Esophagus (tissue), 2 donors: Measurements from ENCODE around the gene TTC1. TPM values are rescaled to one million over a fixed set of nuclear protein-coding genes. Genes with fewer than 3 reads are reported as not detected.

Experiments used
- H3K27ac ChIP-seq, 2 donors: one replicate each; pipeline ENCODE4 v1.5.1; 2013; ENCODE audit warnings: low read depth in 2 of 2, mild to moderate bottlenecking in 2 of 2, inconsistent platforms in 1 of 2, low read length in 1 of 2, moderate library complexity in 1 of 2
- H3K27me3 ChIP-seq, 2 donors: one replicate each; pipeline ENCODE4 v1.6.1; 2013; ENCODE audit warnings: low read length in 2 of 2, control low read depth in 1 of 2, mild to moderate bottlenecking in 1 of 2; ENCODE audit not compliant: insufficient read depth in 2 of 2, control insufficient read depth in 1 of 2
- H3K36me3 ChIP-seq, 2 donors: one replicate each; pipeline ENCODE4 v1.6.1; 2013; ENCODE audit warnings: low read length in 1 of 2; ENCODE audit not compliant: control insufficient read depth in 2 of 2, insufficient read depth in 2 of 2
- H3K4me1 ChIP-seq, 2 donors: one replicate each; pipeline ENCODE4 v1.6.1; 2013; ENCODE audit warnings: low read length in 1 of 2; ENCODE audit not compliant: control insufficient read depth in 2 of 2, insufficient read depth in 2 of 2
- H3K4me3 ChIP-seq, 2 donors: one replicate each; pipeline ENCODE4 v1.5.1; 2013; ENCODE audit warnings: low read length in 2 of 2, mild to moderate bottlenecking in 2 of 2, low read depth in 1 of 2, moderate library complexity in 1 of 2
- H3K9me3 ChIP-seq, 2 donors: one replicate each; pipeline ENCODE4 v1.6.1; 2013; ENCODE audit warnings: mild to moderate bottlenecking in 2 of 2, low read depth in 1 of 2, low read length in 1 of 2, moderate library complexity in 1 of 2; ENCODE audit not compliant: control insufficient read depth in 2 of 2, insufficient read depth in 1 of 2
- WGBS, 2 donors: extraction: QIAGEN DNeasy Blood & Tissue Kit; methylation state at CpG; one replicate each; pipeline ENCODE4 v1.1.7; 2013; 5-methylcytosine and 5-hydroxymethylcytosine counted together
- polyA plus RNA-seq, 2 donors: library from polyadenylated mRNA; stranded (reverse); fragments of 200-250 nt; gene quantifications; one replicate each; pipeline ENCODE4 v1.2.3, GENCODE V29; 2013
- donor health status: healthy with polysubstance abuse.
- donor health status: Bipolar disorder and iron deficiency.

Gene TTC1
- polyA plus RNA-seq, 2 donors = 16.7 to 32.9 TPM

GRCh38 chr5:160036243-160036642 lies 27.3 kb downstream of the TTC1 start:
- no peaks in the 10 kb centered on the region for H3K9me3 ChIP-seq
- H3K36me3 ChIP-seq = peaks cover 0 to 3% of the 10 kb centered on the region in 2 donors
- WGBS, 2 donors = 92 to 100% methylated on average over 1 of the region's 1 CpG
- H3K27ac ChIP-seq = no peak overlapping the region
- no peaks in the 10 kb centered on the region for H3K4me1 ChIP-seq
- H3K27me3 ChIP-seq = no peaks in the 10 kb centered on the region
- no peak overlapping the region for H3K4me3 ChIP-seq

GRCh38 chr5:160036884-160037283 lies 27.9 kb downstream of the TTC1 start:
- Histone ChIP-seq H3K4me3 (no peak overlapping the region), H3K9me3 (no peaks in the 10 kb centered on the region), H3K27me3 (no peaks in the 10 kb centered on the region), H3K27ac (no peak overlapping the region), H3K4me1 (no peaks in the 10 kb centered on the region), H3K36me3 (peaks cover 0 to 3% of the 10 kb centered on the region in 2 donors)

GRCh38 chr5:160039810-160040470 lies 31.0 kb downstream of the TTC1 start:
- Histone ChIP-seq H3K27me3 (no peaks in the 10 kb centered on the region), H3K4me1 (no peaks in the 10 kb centered on the region), H3K4me3 (no peak overlapping the region), H3K27ac (no peak overlapping the region), H3K36me3 (peaks cover 0 to 3% of the 10 kb centered on the region in 2 donors), H3K9me3 (no peaks in the 10 kb centered on the region)
- 54 to 55% methylated on average over 2 of the region's 2 CpGs for WGBS, 2 donors

GRCh38 chr5:160040471-160040835 lies 31.5 kb downstream of the TTC1 start:
- Histone ChIP-seq H3K36me3 (peaks cover 0 to 3% of the 10 kb centered on the region in 2 donors), H3K27ac (no peak overlapping the region), H3K4me3 (no peak overlapping the region), H3K27me3 (no peaks in the 10 kb centered on the region), H3K4me1 (no peaks in the 10 kb centered on the region), H3K9me3 (no peaks in the 10 kb centered on the region)
- 94 to 98% methylated on average over 2 of the region's 2 CpGs for WGBS, 2 donors

GRCh38 chr5:160042671-160043070 lies 33.7 kb downstream of the TTC1 start:
- Histone ChIP-seq H3K9me3 (no peaks in the 10 kb centered on the region), H3K27me3 (no peaks in the 10 kb centered on the region), H3K4me1 (no peaks in the 10 kb centered on the region), H3K27ac (no peak overlapping the region), H3K36me3 (peaks cover 0 to 3% of the 10 kb centered on the region in 2 donors), H3K4me3 (no peak overlapping the region)
- 86 to 87% methylated on average over 3 of the region's 3 CpGs for WGBS, 2 donors

GRCh38 chr5:160044391-160044804 lies 35.5 kb downstream of the TTC1 start:
- H3K9me3 ChIP-seq = no peaks in the 10 kb centered on the region
- no peak overlapping the region for H3K4me3 ChIP-seq
- H3K4me1 ChIP-seq = no peaks in the 10 kb centered on the region
- no peak overlapping the region for H3K27ac ChIP-seq
- H3K27me3 ChIP-seq = no peaks in the 10 kb centered on the region
- H3K36me3 ChIP-seq = peaks cover 0 to 3% of the 10 kb centered on the region in 2 donors
- 96 to 100% methylated on average over 1 of the region's 1 CpG for WGBS, 2 donors

- Histone ChIP-seq H3K4me1 (no peaks in the 10 kb centered on the region), H3K27ac (no peak overlapping the region), H3K9me3 (no peaks in the 10 kb centered on the region), H3K36me3 (peaks cover 3 to 7% of the 10 kb centered on the region in 2 donors), H3K4me3 (no peak overlapping the region), H3K27me3 (no peaks in the 10 kb centered on the region)
- WGBS, 2 donors = 81 to 90% methylated on average over 3 of the region's 3 CpGs
Measured at GRCh38 chr5:160044967-160045366, 36.0 kb downstream of the TTC1 start.

- Histone ChIP-seq H3K27ac (no peak overlapping the region), H3K27me3 (no peaks in the 10 kb centered on the region), H3K4me1 (no peaks in the 10 kb centered on the region), H3K36me3 (peaks cover 3 to 10% of the 10 kb centered on the region in 2 donors), H3K9me3 (no peaks in the 10 kb centered on the region), H3K4me3 (no peak overlapping the region)
- 85 to 89% methylated on average over 3 of the region's 3 CpGs for WGBS, 2 donors
Measured at GRCh38 chr5:160047423-160047822, 38.5 kb downstream of the TTC1 start.

GRCh38 chr5:160048131-160048530 lies 39.2 kb downstream of the TTC1 start:
- H3K36me3 ChIP-seq = peaks cover 3 to 10% of the 10 kb centered on the region in 2 donors
- 81 to 86% methylated on average over 9 of the region's 9 CpGs for WGBS, 2 donors
- H3K4me3 ChIP-seq = no peak overlapping the region
- H3K27ac ChIP-seq = no peak overlapping the region
- H3K27me3 ChIP-seq = no peaks in the 10 kb centered on the region
- no peaks in the 10 kb centered on the region for H3K4me1 ChIP-seq
- no peaks in the 10 kb centered on the region for H3K9me3 ChIP-seq

- WGBS, 2 donors = 62 to 74% methylated on average over 3 of the region's 3 CpGs
- peaks cover 7 to 12% of the 10 kb centered on the region in 2 donors for H3K36me3 ChIP-seq
- H3K4me1 ChIP-seq = no peaks in the 10 kb centered on the region
- H3K9me3 ChIP-seq = no peaks in the 10 kb centered on the region
- H3K27me3 ChIP-seq = no peaks in the 10 kb centered on the region
- H3K27ac ChIP-seq = no peak overlapping the region
- no peak overlapping the region for H3K4me3 ChIP-seq
Measured at GRCh38 chr5:160049099-160049498, 40.2 kb downstream of the TTC1 start.
